Stimulated activated CD8-positive, alpha-beta memory T cell treated with anti-CD3 and anti-CD28 coated beads, Interleukin-7, amount 100 ng/mL, for 4 hours (primary cell): ENCODE measurements around the gene PARD6G.

Experiments
- DNase-seq, 2 donors: peaks; one replicate each; pipeline ENCODE4 v3.0.0-alpha.2; 2020; ENCODE audit warnings: low read depth in 2 of 2

Gene PARD6G

GRCh38 chr18:80210312-80211083 is 36.8 kb downstream of the PARD6G start:
- DNase-seq = no peak

DNA sequence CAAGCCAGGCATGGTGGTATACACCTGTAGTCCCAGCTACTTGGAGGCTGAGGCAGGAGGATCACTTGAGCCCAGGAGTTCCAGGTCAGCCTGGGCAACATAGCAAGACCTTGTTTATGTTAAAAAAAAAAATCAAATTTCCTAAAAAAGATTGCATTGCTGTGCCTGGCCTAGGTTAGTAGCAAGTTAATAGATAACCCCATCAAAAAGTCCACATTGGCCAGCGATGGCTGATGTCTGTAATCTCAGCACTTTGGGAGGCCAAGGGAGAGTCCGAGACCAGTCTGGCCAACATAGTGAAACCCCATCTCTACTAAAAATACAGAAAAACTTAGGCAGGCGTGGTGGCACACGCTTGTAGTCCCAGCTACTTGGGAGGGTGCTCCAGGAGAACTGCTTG is 38.7 kb downstream of the PARD6G start:
- no peak for DNase-seq

DNA sequence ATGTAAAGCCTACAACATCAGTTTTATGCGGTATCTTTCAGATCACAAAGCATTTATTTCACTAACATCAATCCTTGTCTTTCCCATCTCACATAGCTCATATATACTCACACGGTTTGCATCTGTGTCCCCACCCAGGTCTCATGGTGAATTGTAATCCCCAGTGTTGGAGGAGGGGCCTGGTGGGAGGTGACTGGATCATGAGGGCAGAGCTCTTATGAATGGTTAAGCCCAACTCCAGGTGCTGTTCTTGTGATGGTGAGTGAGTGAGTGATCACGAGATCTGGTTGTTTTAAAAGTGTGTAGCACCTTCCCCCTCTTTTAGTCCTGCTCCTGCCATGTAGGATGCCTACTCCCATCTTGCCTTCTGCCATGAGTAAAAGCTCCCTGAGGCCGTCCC is 42.0 kb downstream of the PARD6G start:
- DNase-seq = no peak

GRCh38 chr18:80204142-80204541 is 43.2 kb downstream of the PARD6G start:
- no peak for DNase-seq

GRCh38 chr18:80203249-80203648 is 44.1 kb downstream of the PARD6G start:
- DNase-seq = no peak

GRCh38 chr18:80202264-80202998 is 44.9 kb downstream of the PARD6G start:
- DNase-seq = no peak

GRCh38 chr18:80201739-80202138 is 45.6 kb downstream of the PARD6G start:
- no peak for DNase-seq

- no peak for DNase-seq
Measured at GRCh38 chr18:80200932-80201672, 46.2 kb downstream of the PARD6G start.

- no peak for DNase-seq
Measured at GRCh38 chr18:80200171-80200931, 47.0 kb downstream of the PARD6G start.

DNA sequence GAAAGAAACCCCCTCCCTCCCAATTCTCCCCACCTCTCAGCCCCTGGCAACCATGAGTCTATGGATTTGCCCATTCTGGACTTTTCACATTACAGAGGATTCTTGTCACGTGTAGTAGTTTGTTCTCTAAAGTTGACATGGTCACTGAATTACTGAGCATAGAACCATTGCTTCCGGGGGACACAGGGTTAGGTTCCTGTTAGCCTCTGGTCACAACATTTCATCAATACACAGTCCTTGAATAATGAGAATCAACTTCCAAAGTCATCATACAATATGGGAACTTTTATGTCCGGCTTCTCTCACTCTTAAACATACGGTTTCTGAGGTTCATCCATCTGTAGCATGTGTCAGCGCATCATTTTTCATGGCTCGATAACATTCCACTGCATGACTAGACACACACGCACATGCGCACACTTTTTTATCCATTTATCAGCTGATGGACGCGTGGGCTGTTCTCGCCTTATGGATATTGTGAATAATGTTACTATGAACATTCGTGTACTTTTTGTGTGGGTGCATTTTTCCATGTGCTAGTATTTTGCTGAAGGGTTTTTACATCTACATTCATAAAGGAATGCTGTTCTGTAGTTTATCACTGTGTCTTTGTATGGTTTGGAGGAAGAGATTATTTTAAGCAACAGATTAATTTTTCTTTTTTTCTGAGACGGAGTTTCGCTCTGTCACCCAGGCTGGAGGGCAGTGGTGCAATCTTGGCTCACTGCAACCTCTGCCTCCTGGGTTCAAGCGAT is 48.1 kb downstream of the PARD6G start:
- DNase-seq = no peak

DNA sequence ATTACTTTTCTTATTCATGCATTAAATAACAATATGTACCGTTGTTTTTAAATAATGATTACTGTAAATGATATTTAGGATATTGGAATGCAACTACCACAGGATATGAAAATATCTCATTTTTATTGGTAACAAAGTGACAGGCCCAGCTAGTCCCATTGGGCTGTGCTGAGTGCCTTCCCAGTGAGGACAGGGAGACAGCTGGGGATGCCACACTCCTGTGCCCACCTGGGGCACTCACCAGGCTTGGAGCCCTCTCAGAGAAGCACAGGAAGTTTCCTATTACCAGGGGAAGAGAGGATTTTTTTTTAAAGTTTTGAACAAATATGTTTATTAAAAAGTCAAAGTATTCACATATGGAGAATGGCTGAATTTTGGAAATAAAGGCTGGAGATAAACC is 48.9 kb downstream of the PARD6G start:
- no peak for DNase-seq

DNA sequence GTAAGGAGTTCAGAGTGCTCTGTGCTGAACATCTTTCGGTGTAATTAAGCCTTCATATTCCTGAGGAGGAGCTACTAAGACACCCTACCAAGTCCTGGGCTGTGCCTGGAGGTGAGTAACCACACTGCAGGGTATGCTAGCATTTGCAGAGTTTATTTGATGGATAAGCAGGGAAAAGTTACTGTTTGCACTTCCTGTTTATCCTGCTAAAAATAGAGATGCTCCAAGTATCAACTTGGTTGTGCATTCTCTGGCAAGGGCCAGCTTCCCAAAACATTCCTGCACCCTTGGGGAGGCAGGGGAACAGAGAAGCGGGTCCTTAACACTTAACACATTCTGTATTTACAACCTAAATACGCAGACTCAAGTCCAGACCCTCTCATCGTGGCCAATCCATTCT is 49.8 kb downstream of the PARD6G start:
- no peak for DNase-seq

GRCh38 chr18:80196528-80197320 is 50.6 kb downstream of the PARD6G start:
- no peak for DNase-seq

- no peak for DNase-seq
Measured at GRCh38 chr18:80194874-80195570, 52.3 kb downstream of the PARD6G start.

- no peak for DNase-seq
Measured at GRCh38 chr18:80193701-80194100, 53.6 kb downstream of the PARD6G start.

GRCh38 chr18:80192653-80193385 is 54.5 kb downstream of the PARD6G start:
- no peak for DNase-seq

DNA sequence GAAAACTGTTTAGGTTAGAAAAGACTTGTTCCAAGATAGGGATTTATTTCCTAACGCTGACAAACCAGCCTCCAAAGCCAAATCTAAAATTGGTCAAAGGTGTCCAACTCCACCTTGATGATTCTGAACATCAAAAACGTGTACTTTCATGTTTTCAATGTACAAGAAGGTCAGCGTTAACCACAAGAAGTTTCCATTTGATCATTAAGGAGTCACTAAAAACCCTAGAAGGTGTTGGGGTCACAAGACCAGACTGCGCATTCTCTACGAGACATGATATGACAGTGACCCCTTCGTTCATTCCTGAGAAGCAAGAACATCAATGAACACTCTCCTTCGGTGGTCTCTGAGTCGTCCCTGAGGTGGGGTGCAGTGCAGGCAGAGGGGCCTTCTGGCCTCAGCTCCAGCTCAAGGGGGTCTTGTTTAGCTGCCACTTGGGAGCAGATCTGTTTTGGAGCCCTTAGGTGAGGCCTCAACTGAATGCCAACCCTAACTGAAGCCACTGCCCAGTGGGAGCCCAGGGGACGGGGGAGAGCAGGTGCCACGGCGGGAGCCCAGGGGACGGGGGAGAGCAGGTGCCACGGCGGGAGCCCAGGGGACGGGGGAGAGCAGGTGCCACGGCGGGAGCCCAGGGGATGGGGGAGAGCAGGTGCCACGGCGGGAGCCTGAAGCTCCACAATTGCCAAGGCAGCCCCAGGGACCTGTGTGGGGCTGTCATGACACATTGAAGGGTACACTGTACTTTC is 55.2 kb downstream of the PARD6G start:
- DNase-seq = no peak

- DNase-seq = no peak
Measured at GRCh38 chr18:80191264-80191663, 56.0 kb downstream of the PARD6G start.
